ENCODE data around the gene NETO2.
"Not testable (repeated sequence)": the region's sequence is repeated elsewhere in the genome, so short reads cannot be mapped to it uniquely, and the experiment has no call there.

Gene NETO2

DNA sequence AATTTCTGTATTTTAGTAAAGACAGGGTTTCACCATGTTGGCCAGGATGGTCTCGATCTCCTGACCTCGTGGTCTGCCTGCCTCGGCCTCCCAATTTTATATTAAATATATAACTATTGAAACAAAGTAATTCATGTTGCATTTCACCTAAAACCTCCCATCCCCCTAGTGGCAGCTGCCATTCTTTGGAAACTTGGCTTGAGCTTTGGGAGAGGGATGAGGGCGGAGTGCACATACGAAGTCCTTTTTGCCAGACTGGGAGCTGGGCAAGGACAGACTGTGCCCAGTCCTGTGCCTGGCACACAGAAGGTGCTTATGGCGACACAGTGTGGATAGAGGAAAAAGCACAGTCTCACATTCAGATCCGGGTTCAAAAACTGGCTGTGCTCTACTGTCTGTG is 83.8 kb downstream of the NETO2 start:
- no peak overlapping the region for H3K4me3 Mint-ChIP-seq

DNA sequence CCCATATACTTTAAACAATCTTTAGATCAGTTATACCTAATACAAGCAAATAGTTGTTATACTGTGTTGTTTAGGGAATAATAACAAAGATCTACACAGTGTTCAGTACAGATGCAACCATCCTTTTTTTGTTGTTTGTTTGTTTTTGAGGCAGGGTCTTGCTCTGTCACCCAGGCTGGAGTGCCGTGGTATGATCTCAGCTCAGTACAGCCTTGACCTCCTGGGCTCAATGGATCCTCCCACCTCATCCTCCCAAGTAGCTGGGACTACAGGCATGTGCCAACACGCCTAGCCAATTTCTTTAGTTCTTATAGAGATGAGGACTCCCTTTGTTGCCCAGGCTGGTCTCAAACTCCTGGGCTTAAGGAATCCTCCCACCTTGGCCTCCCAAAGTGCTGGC is 84.6 kb downstream of the NETO2 start:
- peaks cover 12% of the 10 kb centered on the region for H3K9me3 Mint-ChIP-seq
- H3K4me1 Mint-ChIP-seq; H3K4me3 Mint-ChIP-seq; H3K27me3 Mint-ChIP-seq (ENCODE audit: low read depth, poor library complexity); H3K27ac Mint-ChIP-seq; H3K36me3 Mint-ChIP-seq (ENCODE audit: low read depth); DNase-seq: not testable (repeated sequence)

More for the DNA sequence above, 83.8 kb downstream of the NETO2 start:
- no peak for DNase-seq
- Mint-ChIP-seq H3K27me3 (ENCODE audit: low read depth, poor library complexity) (peaks cover 6% of the 10 kb centered on the region), H3K9me3 (peaks cover 12% of the 10 kb centered on the region), H3K36me3 (ENCODE audit: low read depth) (no peaks in the 10 kb centered on the region), H3K4me1 (no peaks in the 10 kb centered on the region), H3K27ac (no peak overlapping the region)
- TF ChIP-seq, protein P1, sequence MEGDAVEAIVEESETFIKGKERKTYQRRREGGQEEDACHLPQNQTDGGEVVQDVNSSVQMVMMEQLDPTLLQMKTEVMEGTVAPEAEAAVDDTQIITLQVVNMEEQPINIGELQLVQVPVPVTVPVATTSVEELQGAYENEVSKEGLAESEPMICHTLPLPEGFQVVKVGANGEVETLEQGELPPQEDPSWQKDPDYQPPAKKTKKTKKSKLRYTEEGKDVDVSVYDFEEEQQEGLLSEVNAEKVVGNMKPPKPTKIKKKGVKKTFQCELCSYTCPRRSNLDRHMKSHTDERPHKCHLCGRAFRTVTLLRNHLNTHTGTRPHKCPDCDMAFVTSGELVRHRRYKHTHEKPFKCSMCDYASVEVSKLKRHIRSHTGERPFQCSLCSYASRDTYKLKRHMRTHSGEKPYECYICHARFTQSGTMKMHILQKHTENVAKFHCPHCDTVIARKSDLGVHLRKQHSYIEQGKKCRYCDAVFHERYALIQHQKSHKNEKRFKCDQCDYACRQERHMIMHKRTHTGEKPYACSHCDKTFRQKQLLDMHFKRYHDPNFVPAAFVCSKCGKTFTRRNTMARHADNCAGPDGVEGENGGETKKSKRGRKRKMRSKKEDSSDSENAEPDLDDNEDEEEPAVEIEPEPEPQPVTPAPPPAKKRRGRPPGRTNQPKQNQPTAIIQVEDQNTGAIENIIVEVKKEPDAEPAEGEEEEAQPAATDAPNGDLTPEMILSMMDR (IDR thresholded peaks at IDR 0.05) = no peak

DNA sequence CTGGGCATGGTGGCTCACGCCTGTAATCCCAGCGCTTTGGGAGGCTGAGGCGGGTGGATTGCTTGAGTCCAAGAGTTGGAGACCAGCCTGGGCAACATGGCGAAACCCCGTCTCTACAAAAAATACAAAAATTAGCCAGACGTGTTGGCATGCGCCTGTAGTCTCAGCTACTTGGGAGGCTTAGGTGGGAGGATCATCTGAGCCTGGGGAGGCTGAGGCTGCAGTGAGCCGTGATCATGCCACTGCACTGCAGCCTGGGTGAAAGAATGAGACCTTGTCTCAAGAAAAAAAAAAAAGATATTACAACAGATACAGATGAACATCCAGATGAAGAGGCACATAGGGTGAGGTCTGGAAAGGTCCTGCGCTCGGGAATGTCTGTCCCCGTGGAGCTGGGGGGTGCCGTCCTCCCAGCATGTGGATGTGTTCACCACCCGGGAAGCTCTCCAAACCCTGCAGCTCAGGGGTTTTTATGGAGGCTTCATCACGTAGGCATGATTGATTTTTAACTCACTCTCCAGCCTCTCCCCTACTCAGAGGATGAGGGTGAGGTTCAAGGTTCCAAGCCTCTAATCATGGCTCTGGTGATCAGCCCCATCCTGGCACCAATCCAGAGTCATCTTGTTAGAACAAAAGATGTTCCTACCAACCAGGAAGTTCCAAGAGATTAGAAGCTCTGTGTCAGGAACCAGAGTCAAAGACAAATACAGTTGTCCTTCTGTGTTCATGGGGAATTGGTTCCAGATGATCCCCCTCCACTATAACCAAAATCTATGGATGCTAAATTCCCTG is 85.3 kb downstream of the NETO2 start:
- Mint-ChIP-seq H3K9me3 (peaks cover 12% of the 10 kb centered on the region), H3K4me3 (no peak overlapping the region), H3K36me3 (ENCODE audit: low read depth) (no peaks in the 10 kb centered on the region), H3K27ac (no peak overlapping the region), H3K27me3 (ENCODE audit: low read depth, poor library complexity) (peaks cover 6% of the 10 kb centered on the region), H3K4me1 (no peaks in the 10 kb centered on the region)
- DNase-seq = no peak
- TF ChIP-seq, protein P1 (IDR thresholded peaks at IDR 0.05) = no peak

DNA sequence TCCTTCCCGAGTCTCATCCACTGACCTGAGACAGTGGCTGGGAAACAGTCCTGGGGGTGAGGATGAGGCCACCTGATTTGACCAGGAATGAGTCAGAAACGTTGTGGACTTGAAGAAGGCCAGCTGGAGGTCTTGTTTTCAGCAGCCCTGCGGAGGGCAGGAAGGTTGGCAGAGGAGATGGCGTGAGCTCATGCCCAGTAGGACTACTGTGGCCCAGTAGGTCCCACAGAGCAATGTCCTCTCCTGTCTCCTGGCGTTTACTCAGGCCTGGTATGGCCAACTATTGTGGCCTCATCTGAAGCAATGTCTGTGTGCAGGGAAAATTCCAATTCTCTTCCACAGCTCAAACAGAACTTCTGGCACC is 86.1 kb downstream of the NETO2 start:
- Mint-ChIP-seq H3K27me3 (ENCODE audit: low read depth, poor library complexity) (peaks cover 6% of the 10 kb centered on the region), H3K36me3 (ENCODE audit: low read depth) (no peaks in the 10 kb centered on the region)
- no peak for DNase-seq

DNA sequence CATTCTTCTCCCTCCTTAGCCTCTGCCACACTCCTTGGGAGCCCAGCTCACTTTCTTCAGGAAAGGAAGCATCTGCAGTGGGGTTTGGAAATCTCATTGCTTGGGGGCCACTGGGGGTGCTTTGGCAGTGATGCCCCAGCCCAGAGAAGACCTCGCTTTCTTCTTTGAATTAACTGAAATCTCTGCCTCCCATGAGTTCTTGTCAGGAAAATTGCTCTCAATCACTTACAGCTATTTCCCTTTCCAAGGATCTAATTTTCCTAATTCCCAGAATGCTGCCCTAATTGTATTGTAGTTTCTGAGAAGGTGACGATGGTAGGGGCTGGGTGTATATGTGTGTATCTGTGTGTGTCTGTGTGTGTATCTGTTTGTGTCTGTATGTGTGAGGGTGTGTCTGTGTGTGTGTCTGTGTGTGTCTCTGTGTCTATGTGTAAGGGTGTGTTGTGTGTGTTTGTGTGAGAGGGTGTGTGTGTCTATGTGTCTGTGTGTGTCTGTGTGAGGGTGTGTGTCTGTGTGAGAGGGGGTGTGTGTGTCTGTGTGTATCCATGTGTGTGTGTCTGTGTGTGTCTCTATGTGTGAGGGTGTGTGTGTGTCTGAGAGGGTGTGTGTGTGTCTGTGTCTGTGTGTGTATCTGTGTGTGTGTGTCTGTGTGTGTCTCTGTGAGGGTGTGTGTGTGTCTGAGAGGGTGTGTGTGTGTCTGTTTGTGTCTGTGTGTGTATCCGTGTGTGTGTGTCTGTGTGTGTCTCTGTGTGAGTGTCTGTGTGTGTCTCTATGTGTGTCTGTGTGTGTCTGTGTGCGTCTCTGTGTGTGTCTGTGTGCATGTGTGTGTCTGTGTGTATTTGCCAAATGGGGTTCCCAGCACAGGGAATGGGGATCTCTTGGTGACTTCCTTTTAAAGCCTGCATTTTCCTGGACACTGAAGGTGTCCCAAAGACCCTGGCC is 86.8 kb downstream of the NETO2 start:
- no peaks in the 10 kb centered on the region for H3K27me3 Mint-ChIP-seq (ENCODE audit: low read depth, poor library complexity)
- peaks cover under 1% of the 10 kb centered on the region for H3K9me3 Mint-ChIP-seq
- H3K4me3 Mint-ChIP-seq = no peak overlapping the region
- H3K4me1 Mint-ChIP-seq = no peaks in the 10 kb centered on the region
- no peaks in the 10 kb centered on the region for H3K36me3 Mint-ChIP-seq (ENCODE audit: low read depth)
- TF ChIP-seq, protein P1 (IDR thresholded peaks at IDR 0.05) = no peak
- H3K27ac Mint-ChIP-seq = no peak overlapping the region
- DNase-seq = no peak

More for the DNA sequence above, 86.1 kb downstream of the NETO2 start:
- TF ChIP-seq, protein P1 (IDR thresholded peaks at IDR 0.05) = no peak
- Mint-ChIP-seq H3K9me3 (peaks cover 7% of the 10 kb centered on the region), H3K4me3 (no peak overlapping the region), H3K27ac (no peak overlapping the region), H3K4me1 (no peaks in the 10 kb centered on the region)

DNA sequence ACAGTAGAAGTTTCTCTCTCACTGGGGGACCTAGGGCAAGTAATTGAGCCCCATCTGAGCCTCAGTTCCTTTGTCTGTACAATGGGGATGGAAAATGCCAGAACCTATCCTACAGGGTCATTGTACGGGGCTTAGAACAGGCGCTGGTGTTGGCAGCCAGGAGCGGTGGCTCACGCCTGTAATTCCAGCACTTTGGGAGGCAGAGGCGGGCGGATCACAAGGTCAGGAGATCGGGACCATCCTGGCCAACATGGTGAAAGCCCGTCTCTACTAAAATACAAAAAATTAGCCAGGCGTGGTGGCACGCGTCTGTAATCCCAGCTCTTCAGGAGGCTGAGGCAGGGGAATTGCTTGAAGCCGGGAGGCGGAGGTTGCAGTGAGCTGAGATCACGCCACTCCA is 87.7 kb downstream of the NETO2 start:
- DNase-seq; H3K27ac Mint-ChIP-seq; H3K36me3 Mint-ChIP-seq (ENCODE audit: low read depth); H3K9me3 Mint-ChIP-seq; H3K27me3 Mint-ChIP-seq (ENCODE audit: low read depth, poor library complexity); H3K4me1 Mint-ChIP-seq; H3K4me3 Mint-ChIP-seq: not testable (repeated sequence)

Measured in nephron progenitor cell (in vitro differentiated cells).